HepG2 (cell line): ENCODE data around the gene BPIFB6. TPM values are rescaled to one million over a fixed set of nuclear protein-coding genes. Genes with fewer than 3 reads are reported as not detected.
A peak's percentile ranks its signal among the peaks of the same experiment; 100 is the strongest.

Experiments
- ATAC-seq: fragments of 200-7000 bp; cut with Tn5 transposase; 3 replicates; pipeline ENCODE4 v1.9.1; 2020; ENCODE audit warnings: mild to moderate bottlenecking, moderate library complexity
- BruUV-seq: library from RNA; stranded (reverse); fragments of 400-500 nt; replicated peaks from 2 replicates; lab custom pipeline; 2021; lab: Mats Ljungman, UMichigan
- CTCF ChIA-PET: fragments of 300-600 bp; formaldehyde crosslinking; extraction: SDS; loops from one replicate; lab custom pipeline; 2021; ENCODE audit warnings: low total read pairs, inconsistent platforms, low intra/inter-chr PET ratio; lab: Yijun Ruan, JAX
- POLR2A ChIA-PET: fragments of 350-600 bp; sonication (Branson Sonifier 250); formaldehyde crosslinking; loops from one replicate; lab custom pipeline; 2020; ENCODE audit warnings: antibody characterized with exemption, inconsistent platforms; lab: Yijun Ruan, JAX
- DNase-seq: peaks from one replicate; pipeline ENCODE4 v3.0.0-alpha.2; 2015; ENCODE audit warnings: low spot score
- FAIRE-seq: peaks from 3 replicates; lab custom pipeline; 2011; peaks lifted over from hg19 to GRCh38; lab: Jason Lieb, UNC
- H2AFZ ChIP-seq: one replicate; pipeline ENCODE4 v1.6.1; 2011; ENCODE audit warnings: low read length, inconsistent platforms
- H3K27ac ChIP-seq: fragments of 300-600 bp; 3 replicates; pipeline ENCODE4 v1.8.0; 2011; ENCODE audit warnings: mixed run types, mild to moderate bottlenecking, mixed read lengths, low read length, inconsistent platforms; ENCODE audit not compliant: insufficient read depth; ENCODE audit errors: extremely low read length
- H3K27me3 ChIP-seq, 2 experiments: fragments of 200-600 bp in 1 of 2; 2 replicates in 1 of 2; 3 replicates in 1 of 2; pipeline versions ENCODE4 v1.6.0 to v1.8.0; 2011; ENCODE audit warnings: low read length in 2 of 2, mild to moderate bottlenecking in 2 of 2, moderate library complexity in 2 of 2, inconsistent platforms in 1 of 2; ENCODE audit not compliant: insufficient read depth in 2 of 2, control insufficient read depth in 1 of 2
- H3K36me3 ChIP-seq, 2 experiments: fragments of 200-600 bp in 1 of 2; replicated peaks in 1 of 2; 2 replicates in 1 of 2; 3 replicates in 1 of 2; pipeline versions ENCODE4 v1.5.1 to v1.8.0; 2011; ENCODE audit warnings: low read length in 2 of 2, inconsistent platforms in 1 of 2; ENCODE audit not compliant: insufficient read depth in 2 of 2, control insufficient read depth in 1 of 2
- H3K4me1 ChIP-seq: 2 replicates; pipeline ENCODE4 v1.5.1; 2012; ENCODE audit warnings: low read length, inconsistent platforms; ENCODE audit not compliant: insufficient read depth
- H3K4me2 ChIP-seq: 2 replicates; pipeline ENCODE4 v1.6.0; 2011; ENCODE audit warnings: low read depth, low read length, inconsistent platforms
- H3K4me3 ChIP-seq, 3 experiments: fragments of 200-600 bp in 1 of 3; sonication (generic), shearing (Covaris generic) in 1 of 3; replicated peaks in 1 of 3; 2 replicates each; pipeline ENCODE4 v1.5.1; 2011 to 2016; ENCODE audit warnings: low read length in 3 of 3, inconsistent platforms in 2 of 3, low read depth in 2 of 3, mild to moderate bottlenecking in 2 of 3, control low read depth in 1 of 3, mixed read lengths in 1 of 3; ENCODE audit not compliant: insufficient read depth in 1 of 3
- H3K79me2 ChIP-seq: one replicate; pipeline ENCODE4 v1.6.1; 2011; ENCODE audit warnings: low read length, inconsistent platforms; ENCODE audit not compliant: insufficient read depth
- H3K9ac ChIP-seq: 2 replicates; pipeline ENCODE4 v1.6.0; 2011; ENCODE audit warnings: mild to moderate bottlenecking, low read depth, low read length, inconsistent platforms; ENCODE audit not compliant: insufficient read depth
- H3K9me3 ChIP-seq: 2 replicates; pipeline ENCODE4 v1.5.1; 2012; ENCODE audit warnings: mild to moderate bottlenecking, low read length
- H4K20me1 ChIP-seq: 2 replicates; pipeline ENCODE4 v1.6.0; 2011; ENCODE audit warnings: inconsistent platforms, mild to moderate bottlenecking, low read length, moderate library complexity; ENCODE audit not compliant: insufficient read depth
- BCL3 ChIP-seq: sonication (generic); formaldehyde crosslinking; IDR thresholded peaks from 2 replicates; pipeline ENCODE4 v1.5.1; 2020; ENCODE audit warnings: mild to moderate bottlenecking, missing genetic modification reagents, moderate library complexity
- HOXA5 ChIP-seq: sonication (generic); formaldehyde crosslinking; IDR thresholded peaks from 2 replicates; pipeline ENCODE4 v1.4.0; 2020; ENCODE audit warnings: missing genetic modification reagents
- KAT8 ChIP-seq: IDR thresholded peaks from 2 replicates; pipeline ENCODE4 v1.6.1; 2016; ENCODE audit warnings: missing genetic modification reagents, missing compliant biosample characterization
- LCORL ChIP-seq, 2 experiments: fragments of 450-650 bp in 1 of 2; sonication (generic) in 1 of 2; formaldehyde crosslinking in 1 of 2; IDR thresholded peaks; 2 replicates each; pipeline versions ENCODE4 v1.5.0 to v1.6.1; 2017 to 2020; ENCODE audit warnings: antibody characterized with exemption in 1 of 2, missing genetic modification reagents in 1 of 2
- NFIC ChIP-seq: IDR thresholded peaks from 2 replicates; pipeline ENCODE4 v1.6.1; 2012; ENCODE audit warnings: mild to moderate bottlenecking, low read length, inconsistent platforms
- NR1H2 ChIP-seq: sonication (generic); formaldehyde crosslinking; IDR thresholded peaks from 2 replicates; pipeline ENCODE4 v1.8.1; 2022; ENCODE audit warnings: low read depth, missing genetic modification reagents, borderline replicate concordance
- REPIN1 ChIP-seq: sonication (generic); formaldehyde crosslinking; IDR thresholded peaks from 2 replicates; pipeline ENCODE4 v1.8.0; 2022; ENCODE audit warnings: missing genetic modification reagents, low read depth, mild to moderate bottlenecking, borderline replicate concordance
- SETDB1 ChIP-seq: sonication (generic); formaldehyde crosslinking; IDR thresholded peaks from 2 replicates; pipeline ENCODE4 v1.5.1; 2020; ENCODE audit warnings: missing genetic modification reagents, mild to moderate bottlenecking, borderline replicate concordance
- SKIL ChIP-seq: sonication (generic); formaldehyde crosslinking; IDR thresholded peaks from 2 replicates; pipeline ENCODE4 v1.8.0; 2022; ENCODE audit warnings: missing genetic modification reagents, mild to moderate bottlenecking, moderate library complexity, borderline replicate concordance
- SSRP1 ChIP-seq: IDR thresholded peaks from 2 replicates; pipeline ENCODE4 v1.6.1; 2016; ENCODE audit warnings: control low read depth
- TCF7 ChIP-seq: sonication (generic); IDR thresholded peaks from 2 replicates; pipeline ENCODE4 v1.6.1; 2016; ENCODE audit warnings: antibody characterized with exemption, low read depth
- ZFX ChIP-seq: sonication (generic); formaldehyde crosslinking; IDR thresholded peaks from 2 replicates; pipeline ENCODE4 v1.4.0; 2020; ENCODE audit warnings: mild to moderate bottlenecking, low read depth, missing genetic modification reagents, moderate library complexity
- ZNF205 ChIP-seq: IDR thresholded peaks from 2 replicates; pipeline ENCODE4 v1.6.1; 2018; ENCODE audit warnings: missing biosample characterization, missing genetic modification reagents
- ZNF329 ChIP-seq: sonication (generic); formaldehyde crosslinking; IDR thresholded peaks from 2 replicates; pipeline ENCODE4 v1.9.0; 2021; ENCODE audit warnings: low read depth, mild to moderate bottlenecking, missing genetic modification reagents
- ZNF547 ChIP-seq: sonication (generic); formaldehyde crosslinking; IDR thresholded peaks from 2 replicates; pipeline ENCODE4 v1.5.1; 2020; ENCODE audit warnings: mild to moderate bottlenecking, missing genetic modification reagents
- ZNF674 ChIP-seq: sonication (generic); formaldehyde crosslinking; IDR thresholded peaks from 2 replicates; pipeline ENCODE4 v1.5.0; 2020; ENCODE audit warnings: low read depth, mild to moderate bottlenecking, missing genetic modification reagents
- ZNF883 ChIP-seq: sonication (generic); formaldehyde crosslinking; IDR thresholded peaks from 2 replicates; pipeline ENCODE4 v1.5.1; 2020; ENCODE audit warnings: mild to moderate bottlenecking, missing genetic modification reagents; ENCODE audit errors: not compliant biosample characterization
- WGBS: methylation state at CpG from one replicate; pipeline ENCODE4 v1.1.6; 2017; ENCODE audit warnings: low lambda C conversion rate; 5-methylcytosine and 5-hydroxymethylcytosine counted together
- in situ Hi-C: cut with HindIII; loops from 2 replicates; pipeline ENCODE4 v1.10.0; 2017; ENCODE audit warnings: low pct_unique_long_range_greater_than_20kb; ENCODE audit not compliant: extremely low pct_ligation_motif_present
- intact Hi-C: fragments of 100-400 bp; cut with micrococcal nuclease; formaldehyde crosslinking; loops from one replicate; pipeline ENCODE4 v1.10.0; 2022; ENCODE audit not compliant: unreplicated experiment
- polyA plus RNA-seq, 8 experiments: library from polyadenylated mRNA; depleted of rRNA in 3 of 8; stranded (reverse) in 7 of 8; unstranded in 1 of 8; fragments of >200 nt; fragmentation: Illumina TruSeq in 4 of 8; extraction: Trizol in 4 of 8; gene quantifications; 2 replicates each; pipeline versions ENCODE4 v1.2.1 to v1.2.3, GENCODE V29; 2011 to 2016; ENCODE audit warnings: low read depth in 4 of 8, missing spikeins in 1 of 8, mixed read lengths in 1 of 8; ENCODE audit not compliant: insufficient read depth in 1 of 8
- total RNA-seq, 5 experiments: library from RNA; depleted of rRNA; stranded (reverse); fragments of >200 nt; fragmentation: Illumina TruSeq; extraction: Trizol; gene quantifications; 2 replicates each; pipeline ENCODE4 v1.2.3, GENCODE V29; 2016; ENCODE audit warnings: low read depth in 1 of 5
- TF ChIP-seq, protein P1 (sequence below): sonication (generic); formaldehyde crosslinking; IDR thresholded peaks from 2 replicates; pipeline ENCODE4 v1.4.0; 2020; ENCODE audit warnings: mild to moderate bottlenecking, low read depth, missing genetic modification reagents

BPIFB6 gene
- total and polyA plus RNA-seq, 2 of the 13 experiments (the other 11 are each of a cell fraction or from before 2014, with no cell fraction given) = 0.13 to 1.7 TPM

DNA sequence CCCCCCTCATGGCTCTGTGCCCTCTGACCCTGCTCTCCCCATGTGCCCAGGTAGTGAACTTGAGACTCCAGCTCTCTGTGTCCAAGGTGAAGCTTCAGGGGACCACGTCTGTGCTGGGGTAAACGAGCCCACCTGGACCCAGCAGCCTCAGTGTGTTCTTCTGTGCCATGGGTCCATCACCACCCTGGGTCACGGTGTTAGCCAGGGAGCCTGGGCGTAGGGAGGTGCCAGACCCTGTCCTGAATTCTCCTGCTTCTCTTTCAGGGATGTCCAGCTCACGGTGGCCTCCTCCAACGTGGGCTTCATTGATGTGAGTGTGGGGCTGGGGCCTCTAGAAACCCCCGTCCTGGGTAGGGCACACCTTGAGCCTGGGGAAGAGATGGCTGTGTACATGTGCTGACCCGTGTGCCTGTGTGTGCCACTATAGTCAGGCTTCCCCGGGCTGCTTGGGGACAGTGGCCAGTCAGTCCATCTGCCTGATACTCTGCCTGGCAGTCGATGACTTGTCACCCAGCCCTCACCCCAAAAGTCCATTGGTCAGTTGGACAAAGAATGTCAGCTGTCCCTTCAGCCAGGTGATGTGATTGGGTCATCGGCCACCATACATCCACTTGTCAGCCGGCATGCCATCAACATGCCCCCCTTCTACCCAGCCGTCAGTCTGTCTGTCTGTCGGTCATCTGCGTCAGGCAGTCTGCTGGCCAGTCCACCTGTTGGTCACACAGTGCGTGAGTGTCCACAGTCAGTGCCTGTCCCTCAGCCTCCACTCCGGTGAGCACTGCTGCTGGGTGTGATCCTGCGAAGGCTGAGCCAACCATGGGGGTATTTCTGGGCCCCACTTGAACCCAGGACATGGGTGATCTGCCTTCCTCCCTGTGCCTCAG is 10.9 kb upstream of the BPIFB6 start (continued):
- TF ChIP-seq SKIL (no peak), REPIN1 (CRISPR knock-in tag) (no peak), SETDB1 (CRISPR knock-in tag) (no peak)
- TF ChIP-seq, all 625 proteins: peak for 30

- no peaks in the 10 kb centered on the region for H3K27me3 ChIP-seq
- FAIRE-seq = no peak
- TF ChIP-seq NR1H2 (no peak), LCORL (IDR thresholded peaks at IDR 0.05) (no peak), LCORL (CRISPR knock-in tag; IDR thresholded peaks at IDR 0.05) (no peak), ZNF547 (0 out of 2 replicates have a peak, but pooled peaks have one; percentile 59), KAT8 (CRISPR knock-in tag) (no peak), ZNF883 (CRISPR knock-in tag) (peak; percentile 56), BCL3 (CRISPR knock-in tag) (0 out of 2 replicates have a peak, but pooled peaks have one; percentile 41), ZNF329 (CRISPR knock-in tag) (0 out of 2 replicates have a peak, but pooled peaks have one; percentile 31), SSRP1 (peak; percentile 54; the same call in 1 of the 2 replicates), ZNF205 (CRISPR knock-in tag) (no peak), ZFX (CRISPR knock-in tag) (0 out of 2 replicates have a peak, but pooled peaks have one; percentile 10), HOXA5 (CRISPR knock-in tag) (no peak), NFIC (no peak), ZNF674 (CRISPR knock-in tag) (no peak), TCF7 (no peak)
- TF ChIP-seq, protein P1, sequence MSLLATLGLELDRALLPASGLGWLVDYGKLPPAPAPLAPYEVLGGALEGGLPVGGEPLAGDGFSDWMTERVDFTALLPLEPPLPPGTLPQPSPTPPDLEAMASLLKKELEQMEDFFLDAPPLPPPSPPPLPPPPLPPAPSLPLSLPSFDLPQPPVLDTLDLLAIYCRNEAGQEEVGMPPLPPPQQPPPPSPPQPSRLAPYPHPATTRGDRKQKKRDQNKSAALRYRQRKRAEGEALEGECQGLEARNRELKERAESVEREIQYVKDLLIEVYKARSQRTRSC (CRISPR knock-in tag) = no peak
Measured at GRCh38 chr20:33021879-33022278, 9.6 kb upstream of the BPIFB6 start.

More at GRCh38 chr20:33021879-33022278, 9.6 kb upstream of the BPIFB6 start:
- in situ Hi-C loops (no loop called here), intact Hi-C loops (loop anchor here (2.0 kb wide), 1 partner anchor 13 kb away; no protein-coding TSS in a partner anchor)
- DNase-seq (no peak), ATAC-seq (no peak)
- Histone ChIP-seq H3K9me3 (no peaks in the 10 kb centered on the region), H3K4me2 (no peak overlapping the region), H3K4me3 (no peak overlapping the region), H3K27ac (no peak overlapping the region), H3K79me2 (no peaks in the 10 kb centered on the region), H3K9ac (no peak overlapping the region), H3K36me3 (peaks cover 37 to 61% of the 10 kb centered on the region in 2 experiments), H3K4me1 (peaks cover 12% of the 10 kb centered on the region), H2AFZ (no peak overlapping the region), H4K20me1 (peaks cover 36% of the 10 kb centered on the region; the same call in 1 of the 2 replicates)
- POLR2A ChIA-PET = no interaction called here
- WGBS = 96% methylated on average over 3 of the region's 3 CpGs
- BruUV-seq = no TSS peak
- CTCF ChIA-PET = interaction anchor here (0.6 kb wide), 1 partner anchor 94 kb away, joined by 3 read pairs; no protein-coding TSS in a partner anchor
